ENCODE data around the gene OSMR.

Gene OSMR

GRCh38 chr5:38979535-38979934 is 133.7 kb downstream of the OSMR start:
- no peaks in the 10 kb centered on the region for H3K36me3 ChIP-seq (ENCODE audit: low read length)
- TF ChIP-seq CTCF (IDR thresholded peaks at IDR 0.05; ENCODE audit: insufficient read depth, low read length, poor library complexity, severe bottlenecking) (no peak), EZH2phosphoT487 (conservative IDR thresholded peaks at IDR 0.05; ENCODE audit: low read length) (no peak)

More at GRCh38 chr5:38979535-38979934, 133.7 kb downstream of the OSMR start:
- no peaks in the 10 kb centered on the region for H3K27me3 ChIP-seq (ENCODE audit: low read length)
- H3K9me3 ChIP-seq (ENCODE audit: insufficient read depth, low read length), result no peaks in the 10 kb centered on the region
- no peak overlapping the region for H3K9ac ChIP-seq (ENCODE audit: low read length)
- no peaks in the 10 kb centered on the region for H3F3A ChIP-seq (ENCODE audit: insufficient read depth)
- H4K20me1 ChIP-seq (ENCODE audit: low read depth, low read length), result no peaks in the 10 kb centered on the region
- H3K79me2 ChIP-seq (ENCODE audit: insufficient read depth, low read length), result no peaks in the 10 kb centered on the region
- no peak overlapping the region for H3K27ac ChIP-seq (ENCODE audit: low read depth, low read length)
- H2AFZ ChIP-seq (ENCODE audit: low read depth, low read length, severe bottlenecking), result no peak overlapping the region
- H3K9me2 ChIP-seq (replicated peaks; ENCODE audit: insufficient read depth, low read length), result no peaks in the 10 kb centered on the region
- no peak overlapping the region for H3K4me3 ChIP-seq (ENCODE audit: insufficient read depth, low read length, poor library complexity, severe bottlenecking)
- no peak overlapping the region for H3K4me2 ChIP-seq (ENCODE audit: low read depth, low read length, poor library complexity, severe bottlenecking)
